SW 1271 (cell line): ENCODE data around the gene IGFBP6.

Experiments
- DNase-seq, 2 experiments: peaks; one replicate each; lab custom pipeline; 2025; lab: John Stamatoyannopoulos, UW

IGFBP6 gene

GRCh38 chr12:53059434-53060063, 37.9 kb upstream of the IGFBP6 start:
- DNase-seq, result no peak

GRCh38 chr12:53060064-53060720, 37.3 kb upstream of the IGFBP6 start:
- no peak for DNase-seq

DNA sequence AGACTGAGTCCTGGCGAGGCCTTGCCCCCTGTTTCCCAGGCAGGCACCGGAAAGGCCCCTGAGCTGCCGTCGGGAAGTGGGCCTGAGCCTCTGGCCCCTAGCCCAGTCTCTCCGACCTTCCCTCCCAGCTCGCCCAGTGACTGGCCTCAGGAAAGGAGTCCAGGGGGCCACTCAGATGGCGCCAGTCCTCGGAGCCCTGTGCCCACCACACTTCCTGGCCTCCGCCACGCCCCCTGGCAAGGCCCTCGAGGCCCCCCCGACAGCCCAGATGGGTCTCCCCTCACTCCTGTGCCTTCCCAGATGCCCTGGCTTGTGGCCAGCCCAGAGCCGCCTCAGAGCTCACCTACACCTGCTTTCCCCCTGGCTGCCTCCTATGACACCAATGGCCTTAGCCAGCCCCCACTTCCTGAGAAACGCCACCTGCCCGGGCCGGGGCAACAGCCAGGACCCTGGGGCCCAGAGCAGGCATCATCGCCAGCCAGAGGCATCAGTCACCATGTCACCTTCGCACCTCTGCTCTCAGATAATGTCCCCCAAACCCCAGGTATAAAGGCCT, 36.7 kb upstream of the IGFBP6 start:
- DNase-seq, result no peak

DNA sequence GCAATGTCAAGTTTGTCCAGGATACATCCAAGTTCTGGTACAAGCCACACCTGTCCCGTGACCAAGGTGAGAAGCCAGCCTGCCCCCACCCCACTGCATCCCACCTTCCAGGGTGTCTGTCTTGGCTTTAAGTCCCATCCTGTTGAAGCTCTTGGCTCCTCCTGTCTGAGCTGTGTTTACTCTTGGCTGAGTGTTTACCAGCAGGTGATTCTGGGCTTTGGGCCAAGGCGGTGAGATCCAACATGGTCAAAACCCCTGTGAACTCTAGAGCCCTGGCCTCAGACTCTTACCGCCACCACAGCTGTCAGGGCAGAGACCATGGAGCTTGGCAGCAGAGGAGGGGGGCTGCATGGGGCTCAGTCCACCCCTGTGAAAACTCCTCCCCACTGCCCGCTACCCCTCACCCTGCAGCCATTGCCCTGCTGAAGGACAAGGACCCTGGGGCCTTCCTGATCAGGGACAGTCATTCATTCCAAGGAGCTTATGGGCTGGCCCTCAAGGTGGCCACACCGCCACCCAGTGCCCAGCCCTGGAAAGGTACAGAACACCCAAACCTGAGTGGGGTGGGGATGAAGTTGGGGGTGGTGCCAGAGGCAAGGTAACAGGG, 36.0 kb upstream of the IGFBP6 start:
- DNase-seq, result no peak

DNA sequence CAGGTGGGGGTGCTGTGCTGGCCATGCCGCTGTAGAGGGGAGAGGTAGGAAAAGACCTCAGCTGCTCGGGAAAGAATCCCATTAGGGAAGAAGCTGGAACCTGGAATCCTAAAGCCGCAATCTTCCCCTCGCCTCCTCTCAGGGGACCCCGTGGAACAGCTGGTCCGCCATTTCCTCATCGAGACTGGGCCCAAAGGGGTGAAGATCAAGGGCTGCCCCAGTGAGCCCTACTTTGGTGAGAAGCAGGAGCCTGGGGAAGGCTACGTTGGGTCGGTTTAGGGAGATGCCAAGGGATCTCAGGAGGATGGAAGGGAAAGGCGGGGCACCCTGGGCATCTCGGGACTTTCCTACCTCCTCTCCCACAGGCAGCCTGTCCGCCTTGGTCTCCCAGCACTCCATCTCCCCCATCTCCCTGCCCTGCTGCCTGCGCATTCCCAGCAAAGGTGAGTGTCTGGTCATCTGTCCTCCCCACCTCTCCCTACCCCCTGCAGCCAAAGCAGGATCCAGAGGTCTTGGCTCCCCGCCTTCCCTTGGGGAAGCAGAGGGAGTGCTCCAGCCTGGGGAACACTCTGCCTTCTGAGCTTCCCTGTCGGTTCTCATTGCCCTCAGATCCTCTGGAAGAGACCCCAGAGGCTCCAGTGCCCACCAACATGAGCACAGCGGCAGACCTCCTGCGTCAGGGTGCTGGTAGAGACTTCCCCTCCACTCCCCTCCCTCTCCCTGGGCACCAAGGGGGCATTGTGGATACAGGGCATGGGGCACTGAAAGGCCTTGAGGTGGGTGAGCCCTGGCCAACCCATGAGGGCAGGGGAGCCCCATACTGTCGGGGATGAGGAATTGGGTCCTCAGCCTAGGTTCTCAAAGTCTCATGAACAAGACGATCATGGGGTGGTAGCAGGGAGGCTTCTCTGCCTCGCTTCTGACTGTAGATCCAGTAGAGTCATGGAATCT, 35.2 kb upstream of the IGFBP6 start:
- DNase-seq, result no peak

DNA sequence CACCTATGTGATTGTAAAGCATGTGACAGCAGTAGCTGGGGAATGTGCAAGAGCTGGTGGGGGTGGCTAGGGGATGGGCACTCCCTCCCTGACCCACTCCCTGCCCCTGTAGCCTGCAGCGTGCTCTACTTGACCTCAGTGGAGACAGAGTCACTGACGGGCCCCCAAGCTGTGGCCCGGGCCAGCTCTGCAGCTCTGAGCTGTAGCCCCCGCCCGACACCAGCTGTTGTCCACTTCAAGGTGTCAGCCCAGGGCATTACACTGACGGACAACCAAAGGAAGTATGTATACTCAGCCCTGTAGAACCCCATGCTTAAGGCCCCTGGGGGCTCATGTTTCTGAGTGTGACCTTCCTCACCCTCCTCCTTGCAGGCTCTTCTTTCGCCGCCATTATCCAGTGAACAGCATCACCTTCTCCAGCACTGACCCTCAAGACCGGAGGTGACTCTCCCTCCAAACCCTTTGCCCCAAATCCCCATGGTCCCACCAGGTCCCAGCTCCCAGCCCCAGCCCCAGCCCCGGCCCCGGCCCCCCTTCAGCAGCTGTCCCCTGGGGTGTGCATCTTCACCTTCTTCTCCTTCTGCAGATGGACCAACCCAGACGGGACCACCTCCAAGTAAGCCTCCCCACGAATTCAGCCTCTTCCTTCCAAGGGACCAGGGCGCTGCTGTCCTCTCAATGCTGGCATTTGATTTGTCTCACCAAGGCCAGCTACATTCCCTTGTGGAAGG, 34.3 kb upstream of the IGFBP6 start:
- DNase-seq, result no peak

- DNase-seq, result no peak
Measured at GRCh38 chr12:53063708-53064612, 33.5 kb upstream of the IGFBP6 start.

GRCh38 chr12:53064613-53065436, 32.6 kb upstream of the IGFBP6 start:
- no peak for DNase-seq

GRCh38 chr12:53065470-53065869, 32.0 kb upstream of the IGFBP6 start:
- DNase-seq, result no peak

- DNase-seq, result peak in 1 of 2 experiments; percentile 59
Measured at GRCh38 chr12:53065975-53066931, 31.2 kb upstream of the IGFBP6 start.

GRCh38 chr12:53067074-53067992, 30.1 kb upstream of the IGFBP6 start:
- DNase-seq, result no peak

DNA sequence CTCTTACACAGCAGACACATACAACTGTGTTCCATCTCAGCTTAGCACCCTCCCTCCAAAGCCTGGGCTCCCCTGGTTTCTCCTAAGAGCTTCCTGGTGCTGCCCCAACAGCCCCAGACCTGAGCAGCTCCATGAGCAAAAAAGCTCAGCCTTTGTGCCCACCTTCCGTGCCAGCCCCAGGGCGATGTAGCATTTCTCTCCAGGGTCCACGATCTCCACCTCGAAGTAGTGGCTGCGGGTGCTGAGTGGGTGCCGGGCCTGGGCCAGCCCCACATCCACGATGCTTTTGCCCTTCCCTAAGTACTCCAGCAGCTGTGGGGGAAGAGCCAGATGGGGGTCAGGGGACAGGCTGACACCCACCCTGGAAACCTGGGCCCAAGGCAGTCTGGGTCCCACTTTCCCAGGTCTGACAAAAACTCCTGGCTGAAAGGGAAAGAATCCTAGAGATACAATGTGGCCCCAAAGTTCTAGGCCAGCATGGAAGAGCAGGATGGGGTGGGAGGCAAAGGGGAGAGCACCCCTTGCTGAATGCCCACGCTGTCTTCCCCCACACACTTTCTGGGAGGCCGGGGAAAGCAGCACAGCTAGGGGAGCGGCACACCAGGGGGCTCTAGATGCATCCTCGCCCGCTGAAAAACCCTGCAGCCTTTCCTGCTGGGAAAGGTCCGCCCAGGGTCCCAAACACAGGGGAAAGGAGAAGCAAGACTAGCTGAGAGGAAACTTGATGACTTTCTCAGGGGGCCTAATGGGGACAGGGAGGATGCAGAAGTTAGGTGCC, 29.3 kb upstream of the IGFBP6 start:
- DNase-seq, result no peak

DNA sequence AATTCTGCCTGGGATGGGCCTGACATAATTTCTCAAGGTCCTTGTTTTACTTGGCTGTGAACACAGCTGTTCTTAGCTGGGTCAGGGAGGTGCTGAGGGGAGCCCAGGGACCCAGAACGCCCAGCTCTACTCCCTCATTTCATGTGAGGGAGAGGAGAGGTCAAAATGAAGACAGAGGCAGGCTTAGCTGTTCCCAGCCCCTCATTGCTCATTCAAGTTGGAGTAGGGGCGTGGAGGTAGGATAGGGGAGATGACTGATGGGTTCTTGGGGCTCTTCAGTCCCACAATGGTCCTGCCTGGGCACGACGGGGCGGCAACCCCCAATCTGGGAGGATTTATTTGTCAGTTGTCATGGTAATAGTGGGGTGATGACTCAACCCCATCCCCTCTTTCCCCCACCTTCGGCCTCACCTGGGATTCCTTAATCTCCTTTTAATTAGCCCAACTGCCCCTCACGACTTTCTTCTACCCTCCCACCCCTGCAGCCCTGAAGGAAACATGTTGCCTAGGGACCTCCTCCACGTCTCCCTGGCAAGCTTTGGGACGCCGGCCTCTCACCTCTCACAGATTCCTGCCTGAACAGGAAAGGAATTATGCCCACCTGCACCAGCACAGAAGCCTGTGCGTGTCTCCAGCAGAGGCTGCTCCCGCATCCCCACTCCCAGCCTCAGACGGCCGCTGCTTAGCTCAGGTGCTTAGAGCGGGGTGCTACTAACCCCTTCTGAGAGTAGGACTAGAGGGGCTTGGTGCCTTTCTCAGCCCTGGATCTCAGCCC, 28.5 kb upstream of the IGFBP6 start:
- no peak for DNase-seq

DNA sequence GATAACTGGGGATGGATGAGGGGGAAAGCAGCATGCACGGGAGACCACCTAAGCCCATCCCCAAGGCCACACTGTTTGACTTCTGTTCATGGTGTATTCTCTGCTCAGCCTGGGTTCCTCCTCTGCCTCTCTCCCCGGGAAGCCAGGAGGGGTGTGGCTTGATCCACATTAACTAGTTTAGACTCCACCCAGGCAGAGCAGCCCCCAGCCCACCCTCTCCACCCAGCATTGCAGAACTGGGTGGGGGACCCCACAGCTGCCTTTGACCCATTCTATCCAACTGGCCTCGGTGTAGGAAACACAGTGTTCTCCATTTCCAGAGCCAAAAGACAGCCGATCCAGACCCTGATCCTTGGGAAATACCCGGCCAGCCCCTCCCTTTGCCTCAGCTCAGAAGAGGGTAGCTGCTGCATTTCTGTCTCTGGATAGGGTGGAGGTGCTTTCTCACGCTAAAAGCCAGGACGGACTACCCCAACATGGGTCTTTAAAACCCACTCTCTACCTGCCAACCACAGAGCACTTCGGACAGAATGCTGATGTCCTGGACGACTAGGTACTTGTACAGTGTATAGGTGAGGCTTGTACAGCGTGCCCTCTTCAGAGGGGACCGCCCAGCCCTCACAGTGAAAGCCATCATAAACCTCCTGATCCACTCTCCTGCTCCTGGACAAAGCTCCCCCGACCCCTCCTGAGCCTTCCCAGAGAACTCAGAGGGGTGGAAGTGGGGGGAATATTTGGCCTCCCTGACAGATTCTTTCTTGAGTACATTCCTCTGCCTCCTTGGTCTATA, 27.7 kb upstream of the IGFBP6 start:
- DNase-seq, result no peak
